GM06990 (cell line): ENCODE measurements around the gene HRC.

ENCODE experiments used
- DNase-seq: peaks from one replicate; pipeline ENCODE4 v3.0.0-alpha.2; 2011; ENCODE audit not compliant: insufficient read length; ENCODE audit errors: extremely low read depth
- H3K27me3 ChIP-seq: replicated peaks from 2 replicates; pipeline ENCODE4 v1.6.0; 2011; ENCODE audit warnings: low read length; ENCODE audit not compliant: control insufficient read depth, insufficient read depth
- H3K36me3 ChIP-seq: 2 replicates; pipeline ENCODE4 v1.5.1; 2011; ENCODE audit warnings: low read length; ENCODE audit not compliant: control insufficient read depth, insufficient read depth
- H3K4me3 ChIP-seq: replicated peaks from 2 replicates; pipeline ENCODE4 v1.5.1; 2011; ENCODE audit warnings: low read depth, mild to moderate bottlenecking, control low read depth, low read length
- CTCF ChIP-seq: IDR thresholded peaks from 2 replicates; pipeline ENCODE4 v1.5.1; 2011; ENCODE audit warnings: low read length, control low read depth, mild to moderate bottlenecking, inconsistent platforms; ENCODE audit not compliant: insufficient read depth, poor library complexity, severe bottlenecking

Gene HRC

GRCh38 chr19:49133621-49134454 lies 21.4 kb downstream of the HRC start:
- DNase-seq, result no peak
- Histone ChIP-seq H3K36me3 (no peaks in the 10 kb centered on the region), H3K27me3 (no peaks in the 10 kb centered on the region), H3K4me3 (no peak overlapping the region)
- TF ChIP-seq CTCF, result no peak

GRCh38 chr19:49132974-49133609 lies 22.1 kb downstream of the HRC start:
- no peak for TF ChIP-seq CTCF
- H3K36me3 ChIP-seq, result no peaks in the 10 kb centered on the region
- DNase-seq, result no peak
- no peaks in the 10 kb centered on the region for H3K27me3 ChIP-seq
- no peak overlapping the region for H3K4me3 ChIP-seq

GRCh38 chr19:49130325-49130724 lies 24.9 kb downstream of the HRC start:
- Histone ChIP-seq H3K4me3 (no peak overlapping the region), H3K27me3 (no peaks in the 10 kb centered on the region), H3K36me3 (no peaks in the 10 kb centered on the region)
- TF ChIP-seq CTCF, result no peak
- no peak for DNase-seq

- no peaks in the 10 kb centered on the region for H3K27me3 ChIP-seq
- no peak overlapping the region for H3K4me3 ChIP-seq
- no peak for TF ChIP-seq CTCF
- DNase-seq, result no peak
- H3K36me3 ChIP-seq, result no peaks in the 10 kb centered on the region
Measured at GRCh38 chr19:49129238-49129583, 26.0 kb downstream of the HRC start.

GRCh38 chr19:49128545-49129237 lies 26.5 kb downstream of the HRC start:
- DNase-seq, result no peak
- TF ChIP-seq CTCF, result no peak
- Histone ChIP-seq H3K36me3 (no peaks in the 10 kb centered on the region), H3K27me3 (no peaks in the 10 kb centered on the region), H3K4me3 (no peak overlapping the region)
